GM06990 (cell line): ENCODE results near the gene SLC2A11.

Experiments used
- DNase-seq: peaks from one replicate; pipeline ENCODE4 v3.0.0-alpha.2; 2011; ENCODE audit not compliant: insufficient read length; ENCODE audit errors: extremely low read depth
- H3K27me3 ChIP-seq: replicated peaks from 2 replicates; pipeline ENCODE4 v1.6.0; 2011; ENCODE audit warnings: low read length; ENCODE audit not compliant: control insufficient read depth, insufficient read depth
- H3K36me3 ChIP-seq: 2 replicates; pipeline ENCODE4 v1.5.1; 2011; ENCODE audit warnings: low read length; ENCODE audit not compliant: control insufficient read depth, insufficient read depth
- H3K4me3 ChIP-seq: replicated peaks from 2 replicates; pipeline ENCODE4 v1.5.1; 2011; ENCODE audit warnings: low read depth, mild to moderate bottlenecking, control low read depth, low read length
- CTCF ChIP-seq: IDR thresholded peaks from 2 replicates; pipeline ENCODE4 v1.5.1; 2011; ENCODE audit warnings: low read length, control low read depth, mild to moderate bottlenecking, inconsistent platforms; ENCODE audit not compliant: insufficient read depth, poor library complexity, severe bottlenecking

The SLC2A11 gene

GRCh38 chr22:23847310-23847920 is 10.3 kb upstream of the SLC2A11 start:
- no peak for TF ChIP-seq CTCF
- DNase-seq: no peak
- Histone ChIP-seq H3K36me3 (no peaks in the 10 kb centered on the region), H3K27me3 (no peaks in the 10 kb centered on the region), H3K4me3 (no peak overlapping the region)

GRCh38 chr22:23847991-23848864 is 9.4 kb upstream of the SLC2A11 start:
- DNase-seq: no peak
- no peak for TF ChIP-seq CTCF
- H3K36me3 ChIP-seq: no peaks in the 10 kb centered on the region
- no peaks in the 10 kb centered on the region for H3K27me3 ChIP-seq
- H3K4me3 ChIP-seq: no peak overlapping the region

GRCh38 chr22:23849009-23850006 is 8.4 kb upstream of the SLC2A11 start:
- Histone ChIP-seq H3K27me3 (no peaks in the 10 kb centered on the region), H3K36me3 (no peaks in the 10 kb centered on the region), H3K4me3 (peak overlapping the region; percentile 54)
- DNase-seq: peak; percentile 84
- TF ChIP-seq CTCF: peak; percentile 97

- DNase-seq: peak; percentile 50
- TF ChIP-seq CTCF: no peak
- no peaks in the 10 kb centered on the region for H3K36me3 ChIP-seq
- H3K27me3 ChIP-seq: no peaks in the 10 kb centered on the region
- H3K4me3 ChIP-seq: no peak overlapping the region
These were observed 7.5 kb upstream of the SLC2A11 start for GRCh38 chr22:23850136-23850611.

GRCh38 chr22:23856721-23857605 is 712 bp upstream of the SLC2A11 start:
- no peaks in the 10 kb centered on the region for H3K27me3 ChIP-seq
- TF ChIP-seq CTCF: peak; percentile 17
- no peaks in the 10 kb centered on the region for H3K36me3 ChIP-seq
- peak overlapping the region; percentile 68 for H3K4me3 ChIP-seq
- peak; percentile 52 for DNase-seq
